ENCODE data around the gene REXO4.
A peak's percentile ranks its signal among the peaks of the same experiment; 100 is the strongest.

- TF ChIP-seq POLR2A (IDR thresholded peaks at IDR 0.05) (no peak), CTCF (IDR thresholded peaks at IDR 0.05) (peak; percentile 82 to 92 (median 89))
Measured at GRCh38 chr9:133406480-133407307, 11.1 kb downstream of the REXO4 start.

All from sigmoid colon (tissue), 3 donors.